Liver (tissue), 9 donors: ENCODE data around the gene SLC16A6. TPM values are rescaled to one million over a fixed set of nuclear protein-coding genes. Genes with fewer than 3 reads are reported as not detected.
"Not testable (repeated sequence)": the region's sequence is repeated elsewhere in the genome, so short reads cannot be mapped to it uniquely, and the experiment has no call there.

ENCODE experiments used
- DNase-seq: peaks from one replicate; pipeline ENCODE4 v3.0.0-alpha.2; 2017; ENCODE audit warnings: low spot score
- H3K27ac ChIP-seq, 2 donors: one replicate each; pipeline ENCODE4 v1.7.0; 2013; ENCODE audit warnings: inconsistent platforms in 2 of 2, low read length in 2 of 2, control low read depth in 1 of 2, low read depth in 1 of 2, mild to moderate bottlenecking in 1 of 2
- H3K27me3 ChIP-seq, 4 donors: one replicate each; pipeline versions ENCODE4 v1.6.1 to v1.7.0; 2013; ENCODE audit warnings: low read length in 3 of 4, inconsistent platforms in 1 of 4, mild to moderate bottlenecking in 1 of 4, moderate library complexity in 1 of 4; ENCODE audit not compliant: control insufficient read depth in 4 of 4, insufficient read depth in 4 of 4
- H3K36me3 ChIP-seq, 4 donors: one replicate each; pipeline versions ENCODE4 v1.6.1 to v1.7.0; 2013; ENCODE audit warnings: low read length in 3 of 4, mild to moderate bottlenecking in 3 of 4, low read depth in 1 of 4, moderate library complexity in 1 of 4; ENCODE audit not compliant: control insufficient read depth in 4 of 4, insufficient read depth in 3 of 4
- H3K4me1 ChIP-seq, 4 donors: one replicate each; pipeline versions ENCODE4 v1.6.1 to v1.7.0; 2013; ENCODE audit warnings: low read length in 3 of 4, mild to moderate bottlenecking in 3 of 4, moderate library complexity in 1 of 4; ENCODE audit not compliant: control insufficient read depth in 4 of 4, insufficient read depth in 4 of 4
- H3K4me3 ChIP-seq, 3 donors: one replicate each; pipeline versions ENCODE4 v1.6.1 to v1.7.0; 2013; ENCODE audit warnings: low read length in 3 of 3, control low read depth in 1 of 3, low read depth in 1 of 3, mild to moderate bottlenecking in 1 of 3
- H3K9ac ChIP-seq, 2 donors: one replicate each; pipeline ENCODE4 v1.7.0; 2013; ENCODE audit warnings: low read length in 2 of 2, mild to moderate bottlenecking in 2 of 2, moderate library complexity in 2 of 2, control low read depth in 1 of 2, low read depth in 1 of 2
- H3K9me3 ChIP-seq, 4 donors: one replicate each; pipeline versions ENCODE4 v1.6.1 to v1.7.0; 2013; ENCODE audit warnings: low read length in 3 of 4; ENCODE audit not compliant: control insufficient read depth in 4 of 4
- EGR1 ChIP-seq, 2 donors: IDR thresholded peaks; 2 replicates each; pipeline ENCODE4 v1.6.1; 2016 to 2018; ENCODE audit warnings: antibody characterized with exemption in 2 of 2, low read depth in 2 of 2
- FOXA1 ChIP-seq: IDR thresholded peaks from 2 replicates; pipeline ENCODE4 v1.6.1; 2016; ENCODE audit warnings: antibody characterized with exemption
- FOXA2 ChIP-seq: IDR thresholded peaks from 2 replicates; pipeline ENCODE4 v1.6.1; 2016; ENCODE audit warnings: antibody characterized with exemption
- HNF4A ChIP-seq, 2 donors: conservative IDR thresholded peaks; 2 replicates each; pipeline ENCODE4 v1.6.1; 2016; ENCODE audit warnings: antibody characterized with exemption in 2 of 2, mild to moderate bottlenecking in 2 of 2
- JUND ChIP-seq, 2 donors: IDR thresholded peaks; 2 replicates each; pipeline ENCODE4 v1.6.1; 2016; ENCODE audit warnings: antibody characterized with exemption in 2 of 2
- NR2F2 ChIP-seq: IDR thresholded peaks from 2 replicates; pipeline ENCODE4 v1.6.1; 2016; ENCODE audit warnings: antibody characterized with exemption
- RAD21 ChIP-seq, 2 donors: IDR thresholded peaks; 2 replicates each; pipeline ENCODE4 v1.6.1; 2016; ENCODE audit warnings: antibody characterized with exemption in 2 of 2, mild to moderate bottlenecking in 2 of 2
- RXRA ChIP-seq, 2 donors: IDR thresholded peaks; 2 replicates each; pipeline ENCODE4 v1.6.1; 2017 to 2018; ENCODE audit warnings: antibody characterized with exemption in 2 of 2, mild to moderate bottlenecking in 1 of 2
- SP1 ChIP-seq: IDR thresholded peaks from 2 replicates; pipeline ENCODE4 v1.6.1; 2018; ENCODE audit warnings: antibody characterized with exemption, mild to moderate bottlenecking
- TAF1 ChIP-seq: conservative IDR thresholded peaks from 2 replicates; pipeline ENCODE4 v1.6.1; 2016; ENCODE audit warnings: antibody characterized with exemption, mild to moderate bottlenecking
- YY1 ChIP-seq: IDR thresholded peaks from 2 replicates; pipeline ENCODE4 v1.6.1; 2016; ENCODE audit warnings: antibody characterized with exemption, mild to moderate bottlenecking
- WGBS: extraction: QIAGEN DNeasy Blood & Tissue Kit; methylation state at CpG from one replicate; pipeline ENCODE4 v1.1.7; 2013; 5-methylcytosine and 5-hydroxymethylcytosine counted together
- polyA plus RNA-seq, 2 donors: library from polyadenylated mRNA; stranded (reverse) in 1 of 2; unstranded in 1 of 2; fragments of 200-250 nt in 1 of 2; fragments of >200 nt in 1 of 2; fragmentation: Nextera tagmentation in 1 of 2; extraction: Ambion mirVana in 1 of 2; gene quantifications; one replicate each; pipeline versions ENCODE4 v1.2.1 to v1.2.3, GENCODE V29; 2013 to 2015
- total RNA-seq, 2 donors: library from RNA; depleted of rRNA; stranded (reverse); fragments of >200 nt; gene quantifications; one replicate each; pipeline ENCODE4 v1.2.3, GENCODE V29; 2014
- TF ChIP-seq, protein P1 (sequence below): fragments of 150-350 bp; IDR thresholded peaks from 2 replicates; pipeline ENCODE4 v1.5.1; 2017; ENCODE audit warnings: improper control_type of control experiment, low read depth, low read length; ENCODE audit not compliant: missing input control
- TF ChIP-seq, protein P2 (sequence below): IDR thresholded peaks from 2 replicates; pipeline ENCODE4 v1.6.1; 2016; ENCODE audit warnings: antibody characterized with exemption
- TF ChIP-seq, protein P3 (sequence below): IDR thresholded peaks from 2 replicates; pipeline ENCODE4 v1.6.1; 2016; ENCODE audit warnings: antibody characterized with exemption, mild to moderate bottlenecking
- TF ChIP-seq, protein P4 (sequence below): IDR thresholded peaks from 2 replicates; pipeline ENCODE4 v1.6.1; 2016; ENCODE audit warnings: antibody characterized with exemption
- TF ChIP-seq, protein P5 (sequence below): IDR thresholded peaks from 2 replicates; pipeline ENCODE4 v1.6.1; 2016; ENCODE audit warnings: antibody characterized with exemption
- donor health status: healthy.
- donor health status: healthy.
- donor health status: healthy.
- donor health status: healthy.
- donor health status: healthy.

The SLC16A6 gene
- total and polyA plus RNA-seq, 4 donors: 0.11 to 0.92 (median 0.59) TPM

DNA sequence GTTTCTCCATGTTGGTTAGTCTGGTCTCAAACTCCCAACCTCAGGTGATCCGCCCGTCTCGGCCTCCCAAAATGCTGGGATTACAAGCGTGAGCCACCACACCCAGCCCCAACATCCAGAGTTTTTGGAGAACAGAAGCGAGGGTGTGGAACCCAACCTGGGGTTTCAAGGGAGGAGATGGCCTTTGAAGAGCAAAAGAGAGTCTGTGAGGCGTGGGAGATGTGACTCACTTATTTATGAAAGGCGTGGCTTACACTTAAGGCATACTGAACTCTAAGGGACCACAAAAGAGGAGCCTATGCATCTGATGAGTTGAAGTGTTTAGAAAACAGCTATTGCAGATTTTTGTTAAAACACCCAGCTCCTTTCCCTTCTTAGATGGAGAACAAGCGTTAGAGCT lies 19.2 kb upstream of the SLC16A6 start:
- Histone ChIP-seq H3K9ac (no peak overlapping the region), H3K27me3 (no peaks in the 10 kb centered on the region), H3K4me3 (no peak overlapping the region), H3K36me3 (no peaks in the 10 kb centered on the region), H3K27ac (no peak overlapping the region), H3K4me1 (no peaks in the 10 kb centered on the region), H3K9me3 (no peaks in the 10 kb centered on the region)
- no peak for DNase-seq
- TF ChIP-seq TAF1 (no peak), RAD21 (IDR thresholded peaks at IDR 0.05) (no peak), JUND (IDR thresholded peaks at IDR 0.05) (no peak), RXRA (IDR thresholded peaks at IDR 0.05) (no peak), YY1 (no peak), HNF4A (conservative IDR thresholded peaks at IDR 0.05) (no peak), FOXA1 (no peak), FOXA2 (no peak), EGR1 (IDR thresholded peaks at IDR 0.05; ENCODE audit: low read depth in 2 of 2) (no peak), NR2F2 (no peak), SP1 (no peak)
- TF ChIP-seq, protein P1, sequence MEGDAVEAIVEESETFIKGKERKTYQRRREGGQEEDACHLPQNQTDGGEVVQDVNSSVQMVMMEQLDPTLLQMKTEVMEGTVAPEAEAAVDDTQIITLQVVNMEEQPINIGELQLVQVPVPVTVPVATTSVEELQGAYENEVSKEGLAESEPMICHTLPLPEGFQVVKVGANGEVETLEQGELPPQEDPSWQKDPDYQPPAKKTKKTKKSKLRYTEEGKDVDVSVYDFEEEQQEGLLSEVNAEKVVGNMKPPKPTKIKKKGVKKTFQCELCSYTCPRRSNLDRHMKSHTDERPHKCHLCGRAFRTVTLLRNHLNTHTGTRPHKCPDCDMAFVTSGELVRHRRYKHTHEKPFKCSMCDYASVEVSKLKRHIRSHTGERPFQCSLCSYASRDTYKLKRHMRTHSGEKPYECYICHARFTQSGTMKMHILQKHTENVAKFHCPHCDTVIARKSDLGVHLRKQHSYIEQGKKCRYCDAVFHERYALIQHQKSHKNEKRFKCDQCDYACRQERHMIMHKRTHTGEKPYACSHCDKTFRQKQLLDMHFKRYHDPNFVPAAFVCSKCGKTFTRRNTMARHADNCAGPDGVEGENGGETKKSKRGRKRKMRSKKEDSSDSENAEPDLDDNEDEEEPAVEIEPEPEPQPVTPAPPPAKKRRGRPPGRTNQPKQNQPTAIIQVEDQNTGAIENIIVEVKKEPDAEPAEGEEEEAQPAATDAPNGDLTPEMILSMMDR: no peak
- TF ChIP-seq, protein P2, sequence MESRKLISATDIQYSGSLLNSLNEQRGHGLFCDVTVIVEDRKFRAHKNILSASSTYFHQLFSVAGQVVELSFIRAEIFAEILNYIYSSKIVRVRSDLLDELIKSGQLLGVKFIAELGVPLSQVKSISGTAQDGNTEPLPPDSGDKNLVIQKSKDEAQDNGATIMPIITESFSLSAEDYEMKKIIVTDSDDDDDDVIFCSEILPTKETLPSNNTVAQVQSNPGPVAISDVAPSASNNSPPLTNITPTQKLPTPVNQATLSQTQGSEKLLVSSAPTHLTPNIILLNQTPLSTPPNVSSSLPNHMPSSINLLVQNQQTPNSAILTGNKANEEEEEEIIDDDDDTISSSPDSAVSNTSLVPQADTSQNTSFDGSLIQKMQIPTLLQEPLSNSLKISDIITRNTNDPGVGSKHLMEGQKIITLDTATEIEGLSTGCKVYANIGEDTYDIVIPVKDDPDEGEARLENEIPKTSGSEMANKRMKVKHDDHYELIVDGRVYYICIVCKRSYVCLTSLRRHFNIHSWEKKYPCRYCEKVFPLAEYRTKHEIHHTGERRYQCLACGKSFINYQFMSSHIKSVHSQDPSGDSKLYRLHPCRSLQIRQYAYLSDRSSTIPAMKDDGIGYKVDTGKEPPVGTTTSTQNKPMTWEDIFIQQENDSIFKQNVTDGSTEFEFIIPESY: no peak
- TF ChIP-seq, protein P3, sequence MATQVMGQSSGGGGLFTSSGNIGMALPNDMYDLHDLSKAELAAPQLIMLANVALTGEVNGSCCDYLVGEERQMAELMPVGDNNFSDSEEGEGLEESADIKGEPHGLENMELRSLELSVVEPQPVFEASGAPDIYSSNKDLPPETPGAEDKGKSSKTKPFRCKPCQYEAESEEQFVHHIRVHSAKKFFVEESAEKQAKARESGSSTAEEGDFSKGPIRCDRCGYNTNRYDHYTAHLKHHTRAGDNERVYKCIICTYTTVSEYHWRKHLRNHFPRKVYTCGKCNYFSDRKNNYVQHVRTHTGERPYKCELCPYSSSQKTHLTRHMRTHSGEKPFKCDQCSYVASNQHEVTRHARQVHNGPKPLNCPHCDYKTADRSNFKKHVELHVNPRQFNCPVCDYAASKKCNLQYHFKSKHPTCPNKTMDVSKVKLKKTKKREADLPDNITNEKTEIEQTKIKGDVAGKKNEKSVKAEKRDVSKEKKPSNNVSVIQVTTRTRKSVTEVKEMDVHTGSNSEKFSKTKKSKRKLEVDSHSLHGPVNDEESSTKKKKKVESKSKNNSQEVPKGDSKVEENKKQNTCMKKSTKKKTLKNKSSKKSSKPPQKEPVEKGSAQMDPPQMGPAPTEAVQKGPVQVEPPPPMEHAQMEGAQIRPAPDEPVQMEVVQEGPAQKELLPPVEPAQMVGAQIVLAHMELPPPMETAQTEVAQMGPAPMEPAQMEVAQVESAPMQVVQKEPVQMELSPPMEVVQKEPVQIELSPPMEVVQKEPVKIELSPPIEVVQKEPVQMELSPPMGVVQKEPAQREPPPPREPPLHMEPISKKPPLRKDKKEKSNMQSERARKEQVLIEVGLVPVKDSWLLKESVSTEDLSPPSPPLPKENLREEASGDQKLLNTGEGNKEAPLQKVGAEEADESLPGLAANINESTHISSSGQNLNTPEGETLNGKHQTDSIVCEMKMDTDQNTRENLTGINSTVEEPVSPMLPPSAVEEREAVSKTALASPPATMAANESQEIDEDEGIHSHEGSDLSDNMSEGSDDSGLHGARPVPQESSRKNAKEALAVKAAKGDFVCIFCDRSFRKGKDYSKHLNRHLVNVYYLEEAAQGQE: no peak
- TF ChIP-seq, protein P4, sequence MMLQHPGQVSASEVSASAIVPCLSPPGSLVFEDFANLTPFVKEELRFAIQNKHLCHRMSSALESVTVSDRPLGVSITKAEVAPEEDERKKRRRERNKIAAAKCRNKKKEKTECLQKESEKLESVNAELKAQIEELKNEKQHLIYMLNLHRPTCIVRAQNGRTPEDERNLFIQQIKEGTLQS: no peak
- TF ChIP-seq, protein P5, sequence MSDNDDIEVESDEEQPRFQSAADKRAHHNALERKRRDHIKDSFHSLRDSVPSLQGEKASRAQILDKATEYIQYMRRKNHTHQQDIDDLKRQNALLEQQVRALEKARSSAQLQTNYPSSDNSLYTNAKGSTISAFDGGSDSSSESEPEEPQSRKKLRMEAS: no peak
- 93% methylated on average over 8 of the region's 8 CpGs for WGBS

DNA sequence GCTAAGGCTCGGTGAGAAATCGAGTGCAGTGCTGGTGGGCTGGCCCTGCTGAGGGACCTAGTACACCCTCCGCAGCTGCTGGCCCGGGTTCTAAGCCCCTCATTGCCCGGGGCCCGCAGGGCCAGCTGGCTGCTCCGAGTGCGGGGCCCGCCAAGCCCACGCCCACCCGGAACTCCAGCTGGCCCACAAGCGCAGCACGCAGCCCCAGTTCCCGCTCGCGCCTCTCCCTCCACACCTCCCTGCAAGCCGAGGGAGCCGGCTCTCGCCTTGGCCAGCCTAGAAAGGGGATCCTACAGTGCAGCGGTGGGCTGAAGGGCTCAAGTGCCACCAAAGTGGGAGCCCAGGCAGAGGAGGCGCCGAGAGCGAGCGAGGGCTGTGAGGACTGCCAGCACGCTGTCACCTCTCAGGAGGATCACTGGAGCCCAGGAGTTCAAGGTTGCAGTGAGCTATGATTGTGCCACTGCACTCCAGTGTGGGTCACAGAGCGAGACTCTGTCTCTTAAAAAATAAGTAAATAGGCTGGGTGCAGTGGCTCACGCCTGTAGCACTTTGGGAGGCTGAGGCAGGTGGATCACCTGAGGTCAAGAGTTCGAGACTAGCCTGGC lies 18.2 kb upstream of the SLC16A6 start:
- H3K4me1 ChIP-seq, H3K27me3 ChIP-seq, H3K4me3 ChIP-seq, DNase-seq, H3K9me3 ChIP-seq, H3K9ac ChIP-seq, H3K27ac ChIP-seq, H3K36me3 ChIP-seq: not testable (repeated sequence)
- 96% methylated on average over 28 of the region's 28 CpGs for WGBS

DNA sequence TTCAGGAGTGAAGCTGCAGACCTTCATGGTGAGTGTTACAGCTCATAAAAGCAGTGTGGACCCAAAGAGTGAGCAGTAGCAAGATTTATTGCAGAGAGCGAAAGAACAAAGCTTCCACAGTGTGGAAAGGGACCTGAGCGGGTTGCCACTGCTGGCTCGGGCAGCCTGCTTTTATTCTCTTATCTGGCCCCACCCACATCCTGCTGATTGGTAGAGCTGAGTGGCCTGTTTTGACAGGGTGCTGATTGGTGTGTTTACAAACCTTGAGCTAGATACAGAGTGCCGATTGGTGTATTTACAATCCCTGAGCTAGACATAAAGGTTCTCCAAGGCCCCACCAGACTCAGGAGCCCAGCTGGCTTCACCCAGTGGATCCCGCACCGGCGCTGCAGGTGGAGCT lies 17.6 kb upstream of the SLC16A6 start:
- H3K36me3 ChIP-seq, DNase-seq, H3K9me3 ChIP-seq, H3K4me3 ChIP-seq, H3K4me1 ChIP-seq, H3K27me3 ChIP-seq, H3K9ac ChIP-seq, H3K27ac ChIP-seq: not testable (repeated sequence)
- WGBS: 92% methylated on average over 7 of the region's 7 CpGs
